Central memory CD8-positive, alpha-beta T cell (primary cell): ENCODE measurements around the gene TNFSF15.

ENCODE experiments used
- ATAC-seq: fragments of 150-1000 bp; cut with Tn5 transposase; replicated peaks from 2 replicates; pipeline ENCODE4 v1.10.0; 2022; ENCODE audit warnings: mild to moderate bottlenecking, moderate FRiP score, moderate number of reproducible peaks; ENCODE audit not compliant: poor library complexity, severe bottlenecking; ENCODE audit errors: extremely low read depth
- DNase-seq, 2 donors: peaks; one replicate each; pipeline ENCODE4 v3.0.0; 2021; ENCODE audit warnings: low spot score in 2 of 2
- H3K27ac Mint-ChIP-seq: one replicate; pipeline ENCODE4 v1.8.0; 2022; ENCODE audit warnings: low read depth, mild to moderate bottlenecking, moderate library complexity, mixed read lengths
- H3K27me3 Mint-ChIP-seq: one replicate; pipeline ENCODE4 v1.8.0; 2022; ENCODE audit warnings: mixed read lengths
- H3K36me3 Mint-ChIP-seq: one replicate; pipeline ENCODE4 v1.8.0; 2022; ENCODE audit warnings: mild to moderate bottlenecking, moderate library complexity, mixed read lengths; ENCODE audit not compliant: insufficient read depth
- H3K4me1 Mint-ChIP-seq: one replicate; pipeline ENCODE4 v1.8.0; 2022; ENCODE audit warnings: mixed read lengths
- H3K4me3 Mint-ChIP-seq: one replicate; pipeline ENCODE4 v1.8.0; 2022; ENCODE audit warnings: mild to moderate bottlenecking, moderate library complexity, mixed read lengths
- H3K9me3 Mint-ChIP-seq: one replicate; pipeline ENCODE4 v1.8.0; 2022; ENCODE audit warnings: mixed read lengths

TNFSF15 gene

DNA sequence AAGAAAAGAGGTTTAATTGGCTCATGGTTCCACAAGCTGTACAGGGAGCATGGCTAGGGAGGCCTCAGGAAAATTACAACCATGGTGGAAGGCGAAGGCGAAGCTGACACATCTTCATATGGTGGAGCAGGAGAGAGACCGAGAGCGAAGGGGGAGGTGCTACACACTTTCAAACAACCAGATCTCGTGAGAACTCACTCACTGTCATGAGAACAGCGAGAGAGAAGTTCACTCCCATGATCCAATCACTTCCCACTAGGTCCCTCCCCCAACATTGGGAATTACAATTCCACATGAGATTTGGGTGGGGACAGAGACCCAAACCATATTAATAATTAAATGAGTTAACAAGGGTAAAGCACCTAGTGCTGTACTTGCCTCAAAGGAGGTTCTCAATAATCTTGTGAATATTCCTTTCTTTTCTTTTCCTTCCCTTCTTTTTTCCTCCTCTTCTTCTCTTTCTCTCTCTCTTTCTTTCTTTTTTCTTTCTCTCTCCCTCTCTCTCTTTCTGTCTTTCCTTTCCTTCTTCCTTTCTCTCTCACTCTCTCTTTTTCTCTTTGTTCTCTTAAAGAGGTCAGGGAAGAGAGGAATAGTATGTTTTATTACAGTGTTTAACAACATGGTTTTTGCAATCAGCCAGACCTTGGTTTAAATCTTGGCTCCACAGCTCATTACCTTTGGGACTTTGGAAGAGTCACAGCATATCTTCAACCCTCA lies 29.0 kb downstream of the TNFSF15 start:
- Mint-ChIP-seq H3K36me3 (no peaks in the 10 kb centered on the region), H3K4me1 (peaks cover 11% of the 10 kb centered on the region), H3K27me3 (peaks cover 20% of the 10 kb centered on the region), H3K27ac (no peak overlapping the region), H3K4me3 (no peak overlapping the region), H3K9me3 (no peaks in the 10 kb centered on the region)
- no peak for DNase-seq
- ATAC-seq: no peak

DNA sequence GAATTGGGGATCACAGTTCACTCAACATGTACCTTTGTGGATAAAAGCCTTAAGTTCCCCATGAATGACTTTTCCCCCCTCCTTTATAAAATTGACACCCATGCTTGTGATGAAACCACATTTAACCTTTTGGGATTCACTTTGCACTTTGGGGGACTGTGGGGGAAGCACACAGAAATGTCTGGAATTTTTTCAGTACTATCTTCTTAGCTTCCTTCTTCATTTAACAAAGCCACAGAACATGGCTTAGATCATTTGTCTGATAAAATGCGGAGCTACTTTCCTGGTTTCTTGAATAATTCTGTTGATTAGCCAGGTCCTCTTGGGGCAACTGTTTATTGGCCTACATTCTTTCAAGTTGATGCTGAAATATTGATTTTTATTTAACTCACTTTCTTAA lies 29.9 kb downstream of the TNFSF15 start:
- DNase-seq (no peak), ATAC-seq (no peak)
- Mint-ChIP-seq H3K27me3 (peaks cover 20% of the 10 kb centered on the region), H3K27ac (no peak overlapping the region), H3K4me1 (peaks cover 11% of the 10 kb centered on the region), H3K36me3 (no peaks in the 10 kb centered on the region), H3K9me3 (no peaks in the 10 kb centered on the region), H3K4me3 (no peak overlapping the region)

DNA sequence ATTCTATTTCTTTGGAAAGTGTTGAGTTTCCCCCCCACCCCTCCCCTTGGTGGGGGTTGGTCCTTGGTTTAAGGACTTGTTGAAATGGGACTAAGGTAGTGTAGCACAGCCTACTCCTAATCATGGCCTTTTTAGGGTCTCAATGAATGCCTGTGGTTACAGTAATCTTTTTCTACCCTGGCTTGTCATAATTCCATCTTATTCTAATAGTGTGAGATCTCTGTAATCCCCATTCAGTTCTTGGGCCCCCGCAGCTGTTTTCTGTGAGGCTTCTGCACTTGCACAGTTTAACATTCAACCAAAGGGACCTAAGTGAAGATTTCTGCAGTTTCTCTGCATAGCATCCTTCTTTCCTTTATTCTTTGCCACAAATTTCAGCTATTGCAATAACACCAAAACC lies 30.7 kb downstream of the TNFSF15 start:
- no peak overlapping the region for H3K4me3 Mint-ChIP-seq

DNA sequence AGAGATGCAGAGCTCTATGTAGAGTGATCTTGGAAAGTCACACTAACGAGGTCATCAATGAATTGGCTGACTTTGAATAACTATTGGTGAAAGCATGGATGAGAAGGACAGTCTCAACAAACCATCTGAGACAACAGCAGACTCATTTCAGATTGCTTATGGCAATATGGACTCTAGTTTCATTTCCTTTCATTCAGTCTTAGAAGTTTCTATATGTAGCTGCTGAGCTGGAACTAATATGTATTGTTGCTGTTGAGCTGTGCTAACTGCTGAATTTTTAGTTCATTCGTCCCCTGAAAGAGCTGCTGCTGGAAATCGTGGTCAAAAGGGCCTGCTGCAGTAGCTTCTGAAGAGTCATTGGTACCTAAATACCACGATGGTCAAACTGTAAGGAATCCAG lies 31.3 kb downstream of the TNFSF15 start:
- DNase-seq: no peak
- Mint-ChIP-seq H3K4me1 (peaks cover 11% of the 10 kb centered on the region), H3K4me3 (no peak overlapping the region), H3K27me3 (peaks cover 20% of the 10 kb centered on the region), H3K27ac (no peak overlapping the region), H3K36me3 (no peaks in the 10 kb centered on the region), H3K9me3 (no peaks in the 10 kb centered on the region)
- ATAC-seq: no peak

More for the DNA sequence above, 30.7 kb downstream of the TNFSF15 start:
- H3K4me1 Mint-ChIP-seq: peaks cover 11% of the 10 kb centered on the region
- no peaks in the 10 kb centered on the region for H3K9me3 Mint-ChIP-seq
- no peak for ATAC-seq
- no peak for DNase-seq
- H3K27ac Mint-ChIP-seq: peak overlapping the region; percentile 16
- peaks cover 20% of the 10 kb centered on the region for H3K27me3 Mint-ChIP-seq
- H3K36me3 Mint-ChIP-seq: no peaks in the 10 kb centered on the region

DNA sequence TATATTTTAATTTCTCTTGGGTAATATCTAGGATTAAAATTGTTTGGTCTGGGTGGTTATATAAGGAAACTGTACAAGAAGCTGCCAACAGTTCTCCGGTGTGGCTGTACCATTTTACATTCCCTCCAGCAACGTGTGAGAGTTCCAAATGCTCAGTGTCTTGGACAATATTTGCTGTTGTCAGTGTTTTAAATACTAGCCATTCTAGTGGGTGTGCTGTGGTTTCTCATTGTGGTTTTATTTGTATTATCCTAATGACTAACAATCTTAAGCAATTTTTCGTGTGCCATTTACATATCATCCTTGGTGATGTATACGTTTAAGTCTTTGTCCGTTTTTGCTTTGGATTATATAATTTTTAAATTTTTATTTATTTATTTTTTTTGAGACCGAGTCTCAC lies 34.0 kb downstream of the TNFSF15 start:
- no peak for DNase-seq
- Mint-ChIP-seq H3K4me1 (peaks cover 6% of the 10 kb centered on the region), H3K4me3 (no peak overlapping the region), H3K27ac (no peak overlapping the region), H3K36me3 (no peaks in the 10 kb centered on the region), H3K9me3 (no peaks in the 10 kb centered on the region), H3K27me3 (no peaks in the 10 kb centered on the region)
- ATAC-seq: no peak

DNA sequence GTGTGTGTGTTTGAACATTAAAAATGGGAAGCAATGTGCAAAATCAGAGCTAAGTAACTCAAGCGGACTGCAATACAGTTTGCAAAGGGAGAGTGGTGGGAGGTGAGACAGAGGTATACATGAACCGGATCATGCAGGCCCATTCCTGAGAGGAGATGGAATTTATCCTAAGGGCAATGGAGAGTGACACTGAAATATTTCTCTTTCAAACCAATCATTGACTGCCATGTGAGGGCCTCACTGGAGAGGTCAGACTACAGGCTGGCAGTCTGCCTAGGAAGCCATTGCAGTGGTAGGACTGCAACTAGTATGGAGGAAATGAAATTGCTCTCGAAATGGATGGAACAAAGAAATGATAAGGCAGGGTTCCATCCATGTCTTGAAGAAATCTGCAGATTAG lies 34.8 kb downstream of the TNFSF15 start:
- Mint-ChIP-seq H3K27ac (no peak overlapping the region), H3K36me3 (no peaks in the 10 kb centered on the region), H3K27me3 (no peaks in the 10 kb centered on the region), H3K4me1 (peaks cover 6% of the 10 kb centered on the region), H3K9me3 (no peaks in the 10 kb centered on the region), H3K4me3 (no peak overlapping the region)
- no peak for ATAC-seq
- DNase-seq: no peak

DNA sequence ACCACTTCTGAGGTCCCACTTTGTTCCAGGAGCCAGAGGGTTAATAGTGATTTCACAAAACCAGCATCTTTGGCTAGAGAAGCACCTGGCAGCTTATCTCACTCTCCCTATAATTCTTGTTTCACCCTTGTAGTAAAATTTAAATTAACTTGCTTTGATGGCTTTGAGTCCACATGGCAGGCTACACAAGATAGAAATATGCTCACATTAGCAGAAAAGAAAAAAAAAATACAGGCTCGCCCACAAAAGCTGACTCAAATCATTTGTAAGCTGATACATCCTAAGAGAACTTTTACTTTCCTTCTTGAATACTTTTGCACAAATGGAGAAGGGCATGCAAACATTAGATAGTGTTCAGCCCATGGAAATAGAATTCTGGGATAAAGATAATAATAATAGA lies 36.2 kb downstream of the TNFSF15 start:
- H3K27me3 Mint-ChIP-seq: no peaks in the 10 kb centered on the region
- no peak for DNase-seq

DNA sequence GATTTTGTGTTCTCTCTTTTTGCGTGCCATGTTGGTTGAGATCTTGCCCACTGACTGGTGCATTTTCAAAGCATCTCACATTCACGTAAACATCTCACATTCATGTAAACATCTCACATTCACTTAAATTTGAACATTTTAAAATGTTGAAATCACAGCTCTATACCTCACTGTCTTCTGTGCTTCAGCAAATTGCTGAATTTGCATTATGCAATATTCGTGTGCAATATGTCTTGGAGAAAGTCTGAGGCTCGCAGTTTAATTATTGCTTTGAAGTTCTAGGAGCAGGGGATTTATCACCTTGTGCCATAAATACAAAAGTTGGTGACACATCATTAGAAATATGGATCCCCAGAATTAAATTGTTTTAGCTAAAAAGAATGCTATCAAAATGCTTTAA lies 42.6 kb downstream of the TNFSF15 start:
- no peaks in the 10 kb centered on the region for H3K27me3 Mint-ChIP-seq
- H3K4me3 Mint-ChIP-seq: no peak overlapping the region
- no peaks in the 10 kb centered on the region for H3K36me3 Mint-ChIP-seq
- DNase-seq (no peak), ATAC-seq (no peak)
- H3K4me1 Mint-ChIP-seq: no peaks in the 10 kb centered on the region
- no peak overlapping the region for H3K27ac Mint-ChIP-seq
- no peaks in the 10 kb centered on the region for H3K9me3 Mint-ChIP-seq

More for the DNA sequence above, 36.2 kb downstream of the TNFSF15 start:
- no peak overlapping the region for H3K27ac Mint-ChIP-seq
- no peaks in the 10 kb centered on the region for H3K9me3 Mint-ChIP-seq
- H3K36me3 Mint-ChIP-seq: no peaks in the 10 kb centered on the region
- no peak overlapping the region for H3K4me3 Mint-ChIP-seq
- no peak for ATAC-seq
- no peaks in the 10 kb centered on the region for H3K4me1 Mint-ChIP-seq

DNA sequence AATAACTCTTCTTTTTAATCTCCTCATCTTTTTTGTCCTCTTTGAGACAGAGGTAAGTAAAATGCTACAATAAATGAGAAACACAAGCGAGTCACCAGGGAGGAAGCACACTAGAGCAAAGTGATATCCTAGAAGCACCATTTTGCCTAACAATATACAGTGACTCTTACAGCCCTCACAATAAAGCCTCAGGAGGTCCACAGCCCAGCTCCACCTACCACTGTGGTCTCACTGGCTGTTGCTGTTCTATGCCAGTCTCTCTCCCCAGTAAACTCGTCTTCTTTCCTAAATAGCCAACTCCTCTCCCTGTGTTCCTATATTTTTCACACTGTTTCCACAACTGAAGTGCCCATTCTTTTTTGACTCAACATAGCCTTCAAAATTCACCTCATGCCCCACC lies 44.3 kb downstream of the TNFSF15 start:
- Mint-ChIP-seq H3K27me3 (no peaks in the 10 kb centered on the region), H3K9me3 (no peaks in the 10 kb centered on the region), H3K36me3 (peaks cover 1% of the 10 kb centered on the region), H3K27ac (no peak overlapping the region), H3K4me1 (peaks cover 8% of the 10 kb centered on the region), H3K4me3 (no peak overlapping the region)
- no peak for ATAC-seq
- no peak for DNase-seq

DNA sequence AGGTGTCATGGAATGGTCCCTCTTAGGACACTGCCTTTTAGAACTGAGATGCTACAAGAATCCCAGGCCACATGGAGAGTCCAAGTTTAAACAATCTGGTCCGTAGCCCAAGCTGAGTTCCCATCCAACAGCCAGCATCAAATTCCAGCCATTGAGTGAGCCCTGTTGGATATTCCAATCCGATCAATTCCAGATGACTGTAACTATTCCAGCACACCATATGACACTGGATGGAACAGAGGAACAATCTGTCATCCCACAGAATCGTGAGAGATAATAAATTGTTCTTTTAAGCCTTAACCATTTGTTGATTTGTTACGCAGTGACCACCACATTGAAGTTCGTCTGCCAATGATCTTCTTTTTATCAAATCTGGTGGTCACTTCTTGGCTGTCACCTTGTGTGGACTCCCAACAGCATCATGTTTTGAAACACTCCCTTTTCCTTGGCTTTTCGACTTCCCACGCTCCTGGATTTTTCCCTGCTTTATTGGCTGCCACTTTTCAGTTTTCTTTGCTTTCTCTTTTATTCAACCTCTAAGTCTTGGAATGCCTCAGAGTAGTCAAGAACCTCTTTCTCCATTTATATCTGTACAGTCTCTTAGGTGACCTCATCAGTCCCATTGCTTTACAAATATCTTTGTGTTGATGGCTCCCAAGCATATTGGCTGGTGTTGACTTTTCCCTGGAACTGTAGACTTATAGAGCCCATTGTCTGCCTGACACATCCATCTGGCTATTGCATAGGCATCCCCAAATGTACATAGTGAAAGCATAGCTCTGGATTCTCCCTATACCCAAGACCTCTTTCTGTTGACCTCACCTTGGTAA lies 46.1 kb downstream of the TNFSF15 start:
- ATAC-seq (no peak), DNase-seq (no peak)
- no peaks in the 10 kb centered on the region for H3K27me3 Mint-ChIP-seq
- peaks cover 11% of the 10 kb centered on the region for H3K4me1 Mint-ChIP-seq
- H3K36me3 Mint-ChIP-seq: peaks cover 1% of the 10 kb centered on the region
- no peaks in the 10 kb centered on the region for H3K9me3 Mint-ChIP-seq
- no peak overlapping the region for H3K27ac Mint-ChIP-seq
- no peak overlapping the region for H3K4me3 Mint-ChIP-seq

DNA sequence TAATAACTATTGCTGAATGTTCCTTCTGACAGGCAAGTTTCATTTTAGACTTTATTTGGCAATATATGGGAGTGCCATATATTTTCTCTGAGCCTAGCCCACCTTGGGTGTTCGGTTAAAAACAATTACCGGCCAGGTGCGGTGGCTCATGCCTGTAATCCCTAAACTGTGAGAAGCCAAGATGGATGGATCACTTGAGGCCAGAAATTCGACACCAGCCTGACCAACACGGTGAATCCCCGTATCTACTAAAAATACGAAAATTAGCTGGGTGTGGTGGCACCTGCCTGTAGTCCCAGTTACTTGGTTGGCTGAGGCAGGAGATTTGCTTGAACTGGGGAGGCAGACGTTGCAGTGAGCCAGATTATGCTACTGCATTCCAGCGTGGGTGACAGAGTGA lies 47.9 kb downstream of the TNFSF15 start:
- H3K4me1 Mint-ChIP-seq: peaks cover 22% of the 10 kb centered on the region
- ATAC-seq (no peak), DNase-seq (no peak)
- no peak overlapping the region for H3K4me3 Mint-ChIP-seq
- no peaks in the 10 kb centered on the region for H3K9me3 Mint-ChIP-seq
- H3K27ac Mint-ChIP-seq: no peak overlapping the region
- H3K36me3 Mint-ChIP-seq: peaks cover 1% of the 10 kb centered on the region
- no peaks in the 10 kb centered on the region for H3K27me3 Mint-ChIP-seq

DNA sequence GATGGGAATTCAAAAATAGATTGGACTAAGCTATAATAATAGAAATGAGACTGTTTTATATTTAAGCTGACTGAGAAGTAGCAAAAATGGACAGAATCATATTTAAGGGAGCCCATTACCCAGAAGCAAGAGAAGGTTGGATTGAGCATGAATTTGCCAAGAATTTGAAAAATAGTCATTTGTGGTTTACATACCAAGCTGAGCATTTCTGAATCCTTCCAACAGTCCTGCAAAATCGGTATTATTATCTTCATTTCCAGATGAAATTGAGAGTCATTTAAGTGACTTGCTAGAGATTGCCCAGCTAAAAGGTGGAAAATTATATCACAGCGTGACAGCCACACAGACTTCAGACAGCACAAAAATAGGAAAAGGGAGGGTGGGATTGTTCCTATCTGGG lies 48.4 kb downstream of the TNFSF15 start:
- H3K27ac Mint-ChIP-seq: no peak overlapping the region
- H3K4me3 Mint-ChIP-seq: no peak overlapping the region
- DNase-seq (no peak), ATAC-seq (no peak)
- H3K36me3 Mint-ChIP-seq: peaks cover 1% of the 10 kb centered on the region
- H3K27me3 Mint-ChIP-seq: no peaks in the 10 kb centered on the region
- H3K9me3 Mint-ChIP-seq: no peaks in the 10 kb centered on the region
- H3K4me1 Mint-ChIP-seq: peaks cover 22% of the 10 kb centered on the region

DNA sequence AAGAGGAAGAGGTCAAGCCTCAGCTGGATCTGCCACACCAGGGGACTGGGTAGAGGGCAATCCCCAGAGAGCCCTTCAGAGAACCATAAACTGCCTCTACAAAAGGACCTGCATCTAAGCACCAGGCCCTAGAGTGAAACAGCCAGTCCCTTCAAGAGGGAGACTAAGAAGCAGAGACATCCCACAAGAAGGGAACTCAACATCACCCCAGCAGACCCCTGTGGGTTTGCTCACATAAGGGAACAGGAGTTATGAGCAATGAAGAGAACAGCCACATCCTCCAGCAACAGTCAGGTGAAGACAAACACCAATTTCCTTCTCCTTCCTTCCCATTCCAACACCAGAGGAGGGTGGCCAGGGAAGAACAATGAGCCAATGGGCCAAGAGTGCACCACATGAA lies 48.9 kb downstream of the TNFSF15 start:
- Mint-ChIP-seq H3K36me3 (peaks cover 1% of the 10 kb centered on the region), H3K27me3 (no peaks in the 10 kb centered on the region), H3K4me3 (no peak overlapping the region), H3K9me3 (no peaks in the 10 kb centered on the region), H3K4me1 (peaks cover 22% of the 10 kb centered on the region), H3K27ac (peak overlapping the region; percentile 56)
- no peak for ATAC-seq
- no peak for DNase-seq
